A673 (cell line): Measurements from ENCODE around the gene SLC2A13.

Source experiments
- EZH2 ChIP-seq: fragments of 200-600 bp; sonication (generic); IDR thresholded peaks from 2 replicates; pipeline ENCODE4 v1.6.1; 2017; ENCODE audit warnings: borderline replicate concordance, low read depth, mild to moderate bottlenecking, mixed read lengths, antibody characterized with exemption, low read length; ENCODE audit not compliant: poor library complexity, severe bottlenecking
- TF ChIP-seq, protein P1 (sequence below): fragments of 300-800, 200-600 bp; sonication (generic); conservative IDR thresholded peaks from 2 replicates; pipeline ENCODE4 v1.5.1; 2017; ENCODE audit warnings: low read depth, mild to moderate bottlenecking, antibody characterized with exemption, low read length, moderate library complexity, mixed read lengths

- TF ChIP-seq, protein P1, sequence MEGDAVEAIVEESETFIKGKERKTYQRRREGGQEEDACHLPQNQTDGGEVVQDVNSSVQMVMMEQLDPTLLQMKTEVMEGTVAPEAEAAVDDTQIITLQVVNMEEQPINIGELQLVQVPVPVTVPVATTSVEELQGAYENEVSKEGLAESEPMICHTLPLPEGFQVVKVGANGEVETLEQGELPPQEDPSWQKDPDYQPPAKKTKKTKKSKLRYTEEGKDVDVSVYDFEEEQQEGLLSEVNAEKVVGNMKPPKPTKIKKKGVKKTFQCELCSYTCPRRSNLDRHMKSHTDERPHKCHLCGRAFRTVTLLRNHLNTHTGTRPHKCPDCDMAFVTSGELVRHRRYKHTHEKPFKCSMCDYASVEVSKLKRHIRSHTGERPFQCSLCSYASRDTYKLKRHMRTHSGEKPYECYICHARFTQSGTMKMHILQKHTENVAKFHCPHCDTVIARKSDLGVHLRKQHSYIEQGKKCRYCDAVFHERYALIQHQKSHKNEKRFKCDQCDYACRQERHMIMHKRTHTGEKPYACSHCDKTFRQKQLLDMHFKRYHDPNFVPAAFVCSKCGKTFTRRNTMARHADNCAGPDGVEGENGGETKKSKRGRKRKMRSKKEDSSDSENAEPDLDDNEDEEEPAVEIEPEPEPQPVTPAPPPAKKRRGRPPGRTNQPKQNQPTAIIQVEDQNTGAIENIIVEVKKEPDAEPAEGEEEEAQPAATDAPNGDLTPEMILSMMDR: no peak
- no peak for TF ChIP-seq EZH2
These were observed 342.1 kb downstream of the SLC2A13 start for GRCh38 chr12:39763890-39764169.
